Brain pericyte (primary cell): ENCODE data around the gene MORN5.

Source experiments
- DNase-seq: peaks from one replicate; pipeline ENCODE4 v3.0.0-alpha.2; 2012; ENCODE audit warnings: low read depth, low spot score

Gene MORN5

DNA sequence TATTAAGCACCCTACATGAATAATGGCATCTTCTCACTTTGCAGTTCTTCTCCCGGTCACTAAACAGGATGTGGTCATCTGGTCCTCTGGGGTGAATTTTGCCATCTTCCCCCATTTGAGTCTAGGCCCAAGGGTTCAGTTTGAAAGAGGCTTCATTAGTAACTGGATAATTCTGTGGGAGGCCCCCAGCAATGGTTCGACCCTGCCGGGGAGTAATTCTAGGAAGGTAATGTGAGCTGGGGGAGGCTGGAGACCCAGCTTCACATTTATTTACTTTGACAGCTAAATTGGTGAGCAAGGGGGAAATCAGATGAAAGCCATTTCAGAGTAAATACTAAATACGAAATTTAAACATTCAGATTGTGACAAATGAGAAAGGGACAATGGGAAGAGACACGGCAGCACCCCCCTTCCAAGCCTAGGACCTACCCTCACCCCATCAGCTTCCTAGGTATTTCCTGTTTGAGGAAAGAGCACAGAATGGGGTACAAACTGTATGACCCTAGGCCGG, 73.1 kb downstream of the MORN5 start:
- no peak for DNase-seq

DNA sequence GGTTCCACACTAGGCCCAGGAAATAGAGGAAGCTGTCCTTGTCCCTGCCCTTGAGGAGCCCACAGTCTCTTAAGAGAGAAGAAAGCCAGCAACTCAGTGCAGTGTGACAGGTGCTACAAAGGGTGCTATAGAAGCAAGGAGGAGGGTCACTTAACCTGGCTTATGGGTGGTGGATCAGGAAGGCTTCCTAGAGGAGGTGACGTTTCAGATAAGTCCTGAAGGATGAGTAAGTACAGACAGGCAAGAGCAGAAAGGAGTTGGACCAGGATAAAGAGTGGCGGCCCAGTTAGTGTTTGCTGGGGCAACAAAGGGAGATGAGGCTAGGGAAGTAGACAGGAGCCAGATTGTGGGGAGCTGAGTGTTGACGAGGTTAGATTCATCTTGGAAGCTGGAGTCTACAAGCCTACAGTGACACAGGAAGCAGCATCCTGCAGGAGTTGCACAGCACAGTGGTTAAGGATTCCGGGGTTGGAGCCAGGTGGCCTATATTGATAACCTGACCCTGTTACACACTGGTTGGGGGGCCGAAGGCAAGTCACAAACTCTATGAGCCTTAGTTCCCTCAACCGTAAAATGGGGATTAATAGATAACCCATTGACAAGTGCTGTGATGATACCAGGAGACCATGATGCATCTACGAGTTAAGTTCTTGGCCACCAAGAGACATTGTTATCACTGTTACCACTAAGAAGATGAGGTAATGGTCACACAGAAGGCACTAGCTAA, 74.5 kb downstream of the MORN5 start:
- DNase-seq = no peak

DNA sequence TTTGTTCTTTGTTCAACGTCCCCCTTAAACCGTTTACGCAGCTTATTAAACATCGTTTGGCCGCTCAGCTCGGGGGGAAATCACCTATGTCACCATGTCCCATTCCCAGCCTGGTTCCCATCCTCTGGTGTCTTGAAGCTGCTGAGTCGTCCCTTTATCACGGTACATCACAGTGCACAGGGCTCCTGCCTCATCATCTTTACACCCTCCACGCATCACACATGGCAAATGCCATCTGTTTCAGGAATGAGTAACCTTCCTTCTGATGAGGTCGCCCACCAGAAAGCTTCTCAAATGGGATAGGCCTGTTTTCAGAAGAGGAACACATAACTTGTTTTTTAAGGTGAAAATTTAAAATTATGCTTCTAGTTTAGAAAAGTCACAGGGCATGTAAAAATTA, 77.0 kb downstream of the MORN5 start:
- DNase-seq = no peak

DNA sequence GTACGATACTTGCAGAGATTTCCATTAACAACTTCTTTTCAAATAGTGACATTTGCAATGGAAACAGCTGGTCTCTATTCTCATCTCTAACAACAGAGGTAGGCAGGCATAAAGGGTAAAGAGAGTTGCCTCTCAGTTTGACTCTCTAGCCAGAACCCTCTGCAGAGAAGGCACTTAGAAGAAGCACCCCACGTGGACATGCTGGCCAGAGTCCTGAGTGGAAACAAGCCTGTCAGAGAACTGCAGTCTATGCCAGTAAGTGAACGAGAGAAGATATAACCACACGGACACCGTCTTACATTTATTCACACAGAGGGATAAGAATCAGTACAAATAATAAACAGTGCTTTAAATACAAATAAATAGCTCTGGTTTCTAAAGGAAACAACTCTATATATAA, 80.0 kb downstream of the MORN5 start:
- no peak for DNase-seq

DNA sequence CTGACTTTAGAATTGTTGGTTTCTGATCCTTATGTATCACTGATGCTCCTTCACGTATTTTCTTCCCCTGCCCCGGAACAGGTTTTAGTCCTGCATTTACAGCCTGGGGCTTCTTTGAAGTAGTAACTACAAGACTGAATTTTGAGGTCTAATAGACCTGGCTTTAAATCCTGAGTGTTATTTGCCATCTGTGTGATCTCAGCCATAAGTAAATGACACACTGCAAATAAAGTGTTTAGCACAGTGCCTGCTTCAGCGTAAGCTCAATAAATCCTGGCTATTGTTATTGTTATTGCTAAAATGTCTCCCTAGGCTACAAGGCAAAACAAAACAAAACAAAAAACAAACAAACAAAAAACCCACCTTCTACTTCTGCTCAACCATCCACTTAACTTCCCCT, 84.6 kb downstream of the MORN5 start:
- no peak for DNase-seq

DNA sequence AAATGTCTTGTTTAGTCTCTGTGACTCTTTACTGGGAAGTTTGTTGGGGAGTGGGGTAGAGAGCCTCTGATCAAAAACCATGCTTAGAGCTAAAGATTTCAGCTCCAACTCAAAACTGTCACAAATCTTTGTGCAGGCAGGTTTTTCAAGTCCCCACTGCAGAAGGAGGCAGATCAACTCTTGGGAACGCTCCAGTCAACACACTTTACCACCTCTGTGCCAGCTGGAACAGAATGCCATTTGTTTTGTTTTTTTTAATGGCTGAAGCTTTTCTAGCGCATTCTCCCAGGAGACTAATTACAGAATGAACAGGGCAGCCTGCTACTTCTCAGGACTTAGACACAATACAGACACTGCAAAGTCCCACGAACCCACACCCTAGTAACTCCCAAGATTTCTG, 87.0 kb downstream of the MORN5 start:
- no peak for DNase-seq

DNA sequence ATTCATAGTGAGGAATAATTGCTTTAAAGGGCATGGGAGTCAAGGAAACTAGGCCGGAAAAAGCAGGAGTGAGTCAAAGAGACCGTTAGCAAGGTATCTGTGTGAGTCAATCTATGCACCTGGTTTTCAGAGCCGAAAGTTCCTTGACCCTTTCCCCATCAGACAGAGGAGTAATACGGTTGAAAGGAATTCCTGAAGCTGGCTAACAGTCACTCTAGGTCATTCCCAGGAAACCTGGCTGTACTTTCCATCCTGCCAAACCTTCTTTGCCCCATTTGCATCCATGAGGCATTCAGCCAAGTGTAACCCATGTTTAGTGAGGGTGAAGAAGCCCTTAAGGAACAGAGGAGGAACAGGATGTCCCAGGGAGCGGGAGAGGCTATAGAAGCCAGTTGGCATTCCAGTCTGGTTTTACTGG, 88.7 kb downstream of the MORN5 start:
- no peak for DNase-seq
